ENCODE data around the gene RIPK1.
"Not testable (repeated sequence)": the region's sequence is repeated elsewhere in the genome, so short reads cannot be mapped to it uniquely, and the experiment has no call there.

- not testable (repeated sequence) for TF ChIP-seq POLR2A (IDR thresholded peaks at IDR 0.05); CTCF (IDR thresholded peaks at IDR 0.05 in 4 of 5, conservative IDR thresholded peaks at IDR 0.05 in 1 of 5)
Measured at GRCh38 chr6:3156184-3157130, 88.2 kb downstream of the RIPK1 start.

Measured in gastrocnemius medialis (tissue), 4 donors.